SU-DHL-6 (cell line): Measurements from ENCODE around the gene PRXL2C.

Experiments
- CTCF ChIP-seq: fragments of 200-600 bp; sonication (generic); IDR thresholded peaks from one replicate; pipeline ENCODE4 v1.5.1; 2017; ENCODE audit warnings: antibody characterized with exemption, mild to moderate bottlenecking, low read length, moderate library complexity; ENCODE audit not compliant: insufficient read depth, poor library complexity, severe bottlenecking
- EZH2phosphoT487 ChIP-seq: fragments of 200-600 bp; sonication (generic), shearing (Covaris generic); conservative IDR thresholded peaks from 2 replicates; pipeline ENCODE4 v1.6.1; 2018; ENCODE audit warnings: mild to moderate bottlenecking, antibody characterized with exemption, low read length, moderate library complexity, mixed read lengths

- no peak for TF ChIP-seq CTCF
- TF ChIP-seq EZH2phosphoT487: no peak
Measured at GRCh38 chr9:96663506-96664120, 8.5 kb upstream of the PRXL2C start.
